HG03097 (cell line): ENCODE data around the gene ANXA9.
A peak's percentile ranks its signal among the peaks of the same experiment; 100 is the strongest.

Source experiments
- ATAC-seq: cut with Tn5 transposase; IDR thresholded peaks from one replicate; pipeline ENCODE4 v1.9.1; 2021; ENCODE audit not compliant: unreplicated experiment, low FRiP score

The ANXA9 gene

DNA sequence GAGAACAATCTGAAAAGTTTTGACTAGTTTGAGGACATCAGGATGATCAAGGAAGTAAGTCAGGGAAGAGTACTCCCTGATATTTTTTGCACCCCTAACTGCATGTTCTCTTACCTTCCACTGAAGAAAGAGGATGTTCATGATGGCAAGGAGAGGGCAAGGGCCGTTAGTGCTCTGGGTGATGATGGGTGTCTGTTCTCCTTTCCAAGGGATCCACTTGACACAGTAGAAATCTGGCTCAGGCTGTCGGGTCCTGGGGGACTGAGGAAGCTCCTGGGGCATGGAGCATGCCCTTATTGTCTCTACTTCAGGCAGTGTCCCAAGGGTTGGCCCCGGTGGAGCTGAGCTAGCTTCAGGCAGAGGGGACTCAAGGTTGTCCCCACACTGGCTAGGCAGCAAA, 20.0 kb downstream of the ANXA9 start:
- no peak for ATAC-seq

DNA sequence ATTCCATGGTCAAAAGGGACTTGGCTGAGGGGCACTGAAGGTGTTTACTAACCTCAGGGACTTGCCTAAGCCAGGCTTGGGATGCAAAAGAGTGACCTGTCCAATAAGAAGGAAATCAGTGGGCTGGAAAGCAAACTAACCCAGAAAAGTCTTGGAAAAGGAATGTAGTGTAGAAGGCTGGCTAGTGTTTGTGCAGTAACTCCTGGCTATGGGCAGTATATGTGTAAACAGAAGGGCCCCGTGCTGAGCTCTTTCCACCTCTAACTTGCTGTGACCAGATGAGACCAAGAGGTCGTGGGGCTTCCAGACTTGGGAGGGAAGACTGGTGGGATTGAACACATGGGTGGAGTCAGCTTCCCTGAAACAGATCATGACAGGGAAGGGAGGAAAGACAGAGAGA, 20.5 kb downstream of the ANXA9 start:
- ATAC-seq, result no peak

DNA sequence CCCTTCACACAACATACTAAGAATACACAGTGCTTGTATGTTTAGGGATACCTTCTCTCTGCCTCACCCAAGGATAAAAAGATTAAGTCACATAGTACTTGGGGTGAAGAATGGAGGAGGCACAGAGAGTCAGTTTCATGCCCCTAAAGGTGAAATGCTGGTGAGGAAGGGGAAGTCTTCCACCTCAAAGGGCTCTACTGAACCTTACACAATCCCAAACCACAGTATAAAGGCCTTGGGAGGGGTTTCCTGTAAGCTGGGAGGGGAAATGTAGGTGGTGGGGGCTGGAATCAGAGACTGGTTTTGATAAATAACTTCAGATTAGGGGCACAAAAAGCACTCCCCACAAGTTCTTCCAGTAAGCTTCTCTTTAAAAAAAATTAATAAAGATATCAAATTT, 21.1 kb downstream of the ANXA9 start:
- ATAC-seq, result no peak

DNA sequence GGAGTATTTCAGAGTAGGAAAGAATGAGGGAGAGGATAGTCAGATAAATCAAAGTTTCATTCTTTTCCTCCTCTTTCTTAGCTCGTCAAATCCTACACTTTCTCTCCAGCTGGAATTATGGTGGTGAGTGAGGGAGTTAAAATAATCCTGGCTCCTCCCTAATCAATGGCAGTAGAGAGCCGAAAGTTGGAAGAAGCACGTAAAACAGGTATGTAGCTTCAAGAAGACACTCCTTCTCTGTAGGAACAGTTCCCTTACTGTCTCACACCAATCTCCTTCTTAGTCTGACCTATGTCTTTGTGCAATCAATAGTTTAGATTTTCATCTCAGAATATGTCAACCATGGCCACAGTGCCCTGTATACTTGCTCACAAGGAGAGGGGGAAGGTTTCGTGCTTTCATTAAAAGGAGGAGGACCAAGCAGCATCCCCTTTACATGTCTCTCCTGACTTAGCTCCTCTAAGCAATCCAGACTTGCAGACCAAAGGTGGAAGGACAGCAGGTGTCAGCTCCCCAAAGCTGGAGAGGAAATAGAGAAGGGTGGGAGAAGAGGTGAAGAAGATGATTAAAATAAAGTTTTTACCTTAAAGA, 23.7 kb downstream of the ANXA9 start:
- ATAC-seq, result no peak

DNA sequence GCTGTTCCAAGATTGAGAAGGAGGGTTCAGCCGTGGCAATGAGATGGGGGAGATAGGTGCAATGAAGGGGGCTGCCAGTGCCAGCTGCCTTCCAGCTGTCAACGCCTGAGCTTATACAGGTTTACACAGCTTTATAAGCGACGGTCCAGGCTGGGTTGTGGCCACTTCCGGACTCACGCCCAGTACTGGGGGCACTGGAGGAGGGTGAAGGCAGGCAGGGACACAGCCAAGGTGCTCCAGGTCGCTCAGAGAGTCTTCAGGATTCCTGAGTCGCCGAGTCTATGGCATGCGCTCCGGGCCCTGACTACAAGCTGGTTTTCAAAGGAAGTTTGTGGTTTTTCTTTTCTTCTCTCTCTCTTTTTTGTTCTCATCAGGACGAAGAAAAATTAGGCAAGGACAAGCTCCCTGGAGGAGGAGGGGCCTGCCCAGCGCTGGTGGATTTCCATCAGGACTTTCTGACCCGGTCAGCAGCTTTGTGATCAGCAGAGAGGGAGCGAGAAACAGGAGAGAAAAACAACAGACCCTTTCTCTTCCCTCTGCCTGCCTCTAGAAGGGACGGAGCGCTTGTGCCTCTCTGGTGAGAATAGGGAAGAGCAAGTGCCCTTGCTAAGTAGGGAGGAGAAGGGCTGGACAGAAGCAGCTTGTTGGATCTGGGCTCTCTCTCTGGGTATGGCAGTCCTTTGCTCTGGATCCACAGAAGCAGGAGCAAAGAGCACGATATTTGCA, 24.4 kb downstream of the ANXA9 start, which contains the start of gene MINDY1:
Gene MINDY1, minus strand, starts transcription at position 576 of the 726 bp plus-strand sequence. CDS start 4,285 bp downstream, outside the sequence.
- no peak for ATAC-seq

DNA sequence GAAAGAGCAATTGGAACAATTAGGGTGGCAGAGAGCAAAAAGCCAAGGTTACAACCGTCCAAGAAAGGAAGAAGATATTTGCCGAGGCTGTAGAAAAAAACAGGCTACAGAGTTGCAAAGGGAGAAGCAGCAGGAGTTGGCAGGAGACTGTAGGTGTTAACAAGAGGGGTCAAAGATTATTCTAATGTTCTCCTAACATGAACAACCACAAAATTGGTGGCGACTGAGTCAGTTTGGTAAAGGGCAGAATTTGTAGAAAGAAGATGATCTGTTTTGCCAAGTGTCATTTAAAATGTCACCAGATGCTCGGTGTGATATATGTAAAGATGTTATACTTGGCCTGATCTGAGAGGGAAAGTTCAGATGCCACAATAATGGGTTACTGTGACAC, 25.8 kb downstream of the ANXA9 start:
- ATAC-seq, result no peak

DNA sequence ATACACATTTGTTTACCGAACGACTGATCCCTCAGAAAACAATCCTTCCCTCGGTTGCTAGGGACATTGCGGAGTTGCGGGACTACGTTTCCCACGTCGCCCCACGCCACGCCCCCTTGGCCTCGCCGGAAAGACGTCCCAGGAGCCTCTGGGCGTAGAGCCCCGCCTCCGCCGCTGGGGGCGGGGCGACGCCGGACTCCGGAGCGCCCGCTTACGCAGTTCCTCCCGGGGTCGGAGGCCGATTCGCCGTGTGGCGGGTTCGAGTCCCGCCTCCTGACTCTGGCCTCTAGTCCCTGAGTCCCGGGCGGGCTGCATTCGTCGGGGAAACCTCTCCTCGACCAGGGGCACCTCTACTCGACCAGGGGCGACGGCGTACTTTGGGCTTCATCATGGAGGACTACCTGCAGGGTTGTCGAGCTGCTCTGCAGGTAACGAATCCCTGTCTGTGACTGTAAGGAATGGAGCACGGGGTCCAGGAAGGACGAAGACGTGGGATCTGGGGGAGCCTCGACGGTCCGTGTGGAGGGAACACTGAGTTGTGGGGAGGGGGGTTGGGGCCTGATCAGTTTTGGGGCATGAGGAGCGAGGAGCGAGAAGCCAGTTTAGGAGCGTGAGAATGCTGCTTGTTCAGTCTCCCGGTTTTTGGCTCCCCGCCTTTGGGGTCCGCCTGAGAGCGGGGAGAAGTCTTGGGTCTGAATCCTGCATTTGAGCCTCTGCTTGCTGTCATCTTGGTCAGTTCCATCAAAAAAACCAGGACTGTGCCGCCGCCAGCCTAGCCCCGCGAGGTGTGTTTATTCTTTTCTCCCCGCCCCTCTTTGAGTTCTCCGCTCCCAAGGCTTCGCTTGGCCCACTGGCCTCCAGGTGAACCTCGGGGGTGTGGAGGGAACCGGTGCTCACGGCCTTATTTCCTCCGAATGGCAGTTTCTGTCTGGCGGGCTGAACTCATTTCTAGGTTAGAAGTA, 26.4 kb downstream of the ANXA9 start, which contains the start of gene PRUNE1:
Gene PRUNE1, plus strand, starts transcription at position 206 of the 962 bp plus-strand sequence. Its CDS starts 184 bp downstream, at position 390.
- peak; percentile 75 for ATAC-seq

DNA sequence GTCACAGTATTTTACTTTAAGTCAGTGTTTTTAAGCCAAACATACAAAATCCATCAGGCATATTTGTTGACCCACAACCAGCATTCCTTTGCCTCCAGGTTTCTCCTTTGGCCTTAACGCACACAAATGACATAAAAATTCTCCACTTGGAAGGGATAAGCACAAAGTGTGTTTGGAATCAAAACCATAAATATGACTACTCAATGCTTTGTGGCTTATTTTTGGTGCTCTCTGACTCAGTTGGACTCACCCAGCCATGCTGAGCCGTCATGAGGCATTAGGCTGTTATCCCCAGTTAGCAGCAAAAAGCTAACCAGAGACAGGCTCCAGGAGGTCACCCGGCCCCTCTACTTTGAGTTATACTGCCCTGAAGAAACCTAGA, 27.1 kb downstream of the ANXA9 start:
- no peak for ATAC-seq

DNA sequence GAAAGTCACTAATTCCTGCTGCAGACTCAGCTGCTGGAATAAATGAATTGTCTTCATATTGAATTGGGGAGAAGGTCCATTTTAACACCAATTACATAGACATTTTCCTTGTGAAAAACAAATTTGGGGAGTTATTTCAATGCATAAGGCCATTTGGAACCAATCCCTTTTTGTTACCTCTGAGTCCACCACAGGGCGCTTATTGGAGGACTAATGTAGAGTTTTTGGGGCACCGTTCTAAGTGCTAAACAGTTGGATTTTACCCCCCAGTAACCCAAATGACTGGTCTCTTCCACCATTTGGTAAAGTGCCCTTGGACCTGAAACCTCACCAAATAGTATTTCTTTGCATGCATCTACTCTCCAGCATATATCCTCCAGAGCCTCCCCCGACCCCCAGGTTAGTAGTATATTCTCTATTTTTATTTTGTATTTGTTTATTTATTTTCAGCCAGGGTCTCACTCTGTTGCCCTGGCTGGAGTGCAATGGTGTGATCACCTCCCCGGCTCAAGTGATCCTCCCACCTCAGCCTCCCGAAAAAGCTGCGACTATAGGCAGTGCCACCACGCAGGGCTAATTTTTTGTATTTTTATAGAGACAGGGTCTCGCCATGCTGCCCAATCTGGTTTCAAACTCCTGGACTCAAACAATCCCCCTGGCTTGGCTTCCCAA, 27.7 kb downstream of the ANXA9 start:
- ATAC-seq, result no peak

DNA sequence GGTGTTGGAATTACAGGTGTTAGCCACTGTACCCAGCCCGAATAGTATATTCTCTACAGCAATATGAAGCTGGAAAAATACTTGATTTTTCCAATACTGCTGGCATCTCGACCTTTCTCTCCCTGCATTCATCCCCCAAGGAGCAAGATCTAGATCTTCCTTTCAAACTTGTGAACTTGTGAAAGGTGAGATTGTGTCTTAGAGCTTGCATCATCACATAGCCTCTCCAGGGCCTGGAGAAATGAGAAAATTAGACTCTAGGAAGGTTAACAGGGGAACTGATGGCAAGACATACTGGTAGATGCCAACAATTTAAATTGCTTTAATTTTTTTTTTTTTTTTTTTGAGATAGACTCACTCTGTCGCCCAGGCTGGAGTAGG, 28.2 kb downstream of the ANXA9 start:
- ATAC-seq, result no peak

DNA sequence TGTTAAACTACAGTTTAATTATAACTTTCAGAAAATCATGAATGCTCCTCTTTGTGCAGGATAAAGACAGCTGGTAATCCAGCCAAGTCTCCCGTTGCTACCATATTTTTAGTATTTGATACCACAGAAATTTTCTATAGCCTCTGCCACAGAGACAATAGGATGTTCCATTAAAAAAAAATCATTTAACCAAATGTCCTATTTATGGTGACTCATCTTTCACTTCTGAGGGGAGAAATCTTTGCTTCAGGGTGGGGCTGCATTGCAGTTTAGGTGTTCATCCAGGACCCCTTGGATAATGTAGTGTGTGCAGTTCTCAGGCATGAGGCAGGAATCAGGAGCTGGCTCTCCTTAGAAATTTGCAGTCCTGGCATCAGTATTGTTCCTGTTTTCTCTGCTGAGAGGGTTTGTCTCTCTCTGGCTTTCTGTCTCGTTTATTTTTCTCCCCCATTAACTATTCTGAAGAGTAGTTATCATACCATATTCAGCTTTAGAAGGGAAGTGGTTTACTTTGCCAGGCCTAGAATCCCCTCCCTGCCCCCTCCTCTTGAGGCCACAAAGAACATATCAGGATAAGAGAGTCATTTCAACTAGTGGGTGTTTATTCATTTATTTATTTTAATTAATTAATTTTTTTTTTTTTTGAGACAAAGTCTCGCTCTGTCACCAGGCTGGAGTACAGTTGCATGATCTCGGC, 29.2 kb downstream of the ANXA9 start:
- ATAC-seq, result no peak

DNA sequence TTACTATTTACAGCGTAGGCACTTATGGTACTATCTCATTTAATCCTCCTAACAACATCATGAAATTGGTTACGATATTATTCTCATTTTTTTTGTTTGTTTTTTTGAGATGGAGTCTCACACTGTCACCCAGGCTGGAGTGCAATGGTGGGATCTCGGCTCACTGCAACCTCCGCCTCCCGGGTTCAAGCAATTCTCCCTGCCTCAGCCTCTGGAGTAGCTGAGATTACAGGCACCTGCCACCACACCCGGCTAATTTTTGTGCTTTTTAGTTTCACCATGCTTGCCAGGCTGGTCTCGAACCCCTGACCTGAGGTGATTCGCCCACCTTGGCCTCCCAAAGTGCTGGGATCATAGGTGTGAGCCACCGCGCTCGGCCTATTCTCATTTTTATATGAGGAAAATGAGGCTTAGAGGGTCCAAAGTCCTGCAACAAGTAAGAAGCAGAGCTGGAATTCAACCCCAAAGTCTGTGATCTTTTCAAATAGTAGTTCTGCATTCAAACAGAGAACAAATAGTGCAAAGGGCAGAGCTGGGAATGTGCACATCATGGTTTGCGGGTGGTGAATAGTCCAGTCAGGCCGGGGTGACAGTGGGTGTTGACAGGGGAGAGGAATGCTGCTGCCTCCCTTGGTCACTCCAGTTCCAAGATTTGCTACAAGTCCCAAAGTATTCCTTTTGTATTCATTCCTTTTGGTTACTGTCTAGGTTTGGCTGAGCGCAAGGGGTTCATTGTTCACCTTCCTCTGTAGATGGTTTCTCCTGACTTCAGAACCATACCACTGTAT, 30.8 kb downstream of the ANXA9 start:
- no peak for ATAC-seq

DNA sequence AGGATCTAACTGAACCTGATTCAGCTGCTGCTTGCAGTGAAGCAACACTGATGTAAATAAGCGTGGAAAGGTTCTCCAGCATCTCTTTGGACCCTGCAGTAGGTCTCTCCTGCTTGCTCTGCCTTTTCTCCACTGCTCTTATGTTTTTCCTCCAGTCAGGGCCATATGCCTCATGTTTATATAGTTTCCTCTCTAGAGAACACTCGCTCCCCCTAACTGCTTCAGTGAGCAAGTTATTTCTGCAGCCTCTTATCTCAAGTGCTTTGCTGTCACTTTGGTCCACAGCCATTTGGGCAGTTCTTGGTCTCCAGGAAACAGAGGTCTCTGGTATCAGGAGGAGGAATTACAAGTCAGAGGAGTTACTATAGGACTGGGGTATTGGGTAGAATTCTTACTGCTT, 31.4 kb downstream of the ANXA9 start:
- no peak for ATAC-seq

DNA sequence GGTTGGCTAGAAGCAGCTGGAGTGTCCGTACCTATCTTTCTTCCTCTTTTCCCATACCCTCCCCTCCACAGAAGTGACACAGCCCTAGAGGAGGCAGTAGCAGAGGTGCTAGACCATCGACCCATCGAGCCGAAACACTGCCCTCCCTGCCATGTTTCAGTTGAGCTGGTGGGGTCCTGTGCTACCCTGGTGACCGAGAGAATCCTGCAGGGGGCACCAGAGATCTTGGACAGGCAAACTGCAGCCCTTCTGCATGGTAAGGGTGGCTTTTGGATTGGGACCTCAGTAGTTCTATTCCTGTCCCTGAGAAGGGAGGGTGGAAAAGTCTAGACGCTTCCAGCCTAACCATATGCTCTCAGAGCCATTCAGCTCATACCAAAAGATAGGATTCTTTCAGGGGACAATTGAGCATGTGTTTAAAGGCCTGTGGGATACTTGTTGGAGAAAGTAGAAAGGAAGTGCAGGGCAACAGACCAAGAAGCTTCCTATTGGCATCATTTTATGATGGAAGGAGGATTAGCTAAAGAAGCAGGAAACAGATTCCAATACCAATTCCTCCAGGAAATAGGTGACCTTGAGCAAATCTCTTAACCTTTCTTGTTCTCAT, 42.6 kb downstream of the ANXA9 start:
- ATAC-seq, result no peak

DNA sequence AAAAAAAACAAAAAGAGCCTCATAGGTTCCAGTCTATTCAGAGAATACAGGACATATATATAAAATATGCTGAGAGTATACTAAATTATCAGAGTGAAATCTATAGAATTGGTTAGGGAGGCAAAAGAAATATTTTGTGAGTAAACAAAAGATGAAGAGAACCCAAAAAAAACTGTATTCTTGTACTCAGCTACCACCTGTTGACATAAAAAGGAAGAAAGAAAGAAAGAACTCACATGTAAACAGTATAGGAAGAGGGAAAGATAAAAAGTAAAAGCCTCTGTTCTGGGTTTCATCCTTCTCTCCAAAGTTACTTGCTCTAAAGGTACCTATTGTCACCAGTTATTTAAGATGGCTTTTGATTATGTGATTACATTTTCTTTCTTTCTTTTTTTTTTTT, 44.4 kb downstream of the ANXA9 start:
- no peak for ATAC-seq

DNA sequence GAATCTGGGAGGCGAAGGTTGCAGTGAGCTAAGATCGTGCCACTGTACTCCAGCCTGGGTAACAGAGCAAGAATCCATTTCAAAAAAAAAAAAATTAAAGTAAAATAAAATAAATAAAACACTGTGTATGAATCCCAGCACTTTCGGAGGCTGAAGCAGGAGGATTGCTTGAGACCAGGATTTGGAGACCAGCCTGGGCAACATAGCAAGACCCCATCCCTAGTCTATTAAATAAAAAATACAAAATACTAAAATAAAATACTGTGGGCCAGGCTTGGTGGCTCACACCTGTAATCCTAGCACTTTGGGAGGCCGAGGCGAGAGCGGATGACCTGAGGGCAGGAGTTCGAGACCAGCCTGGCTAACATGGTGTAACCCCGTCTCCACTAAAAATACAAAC, 50.1 kb downstream of the ANXA9 start:
- ATAC-seq, result no peak

DNA sequence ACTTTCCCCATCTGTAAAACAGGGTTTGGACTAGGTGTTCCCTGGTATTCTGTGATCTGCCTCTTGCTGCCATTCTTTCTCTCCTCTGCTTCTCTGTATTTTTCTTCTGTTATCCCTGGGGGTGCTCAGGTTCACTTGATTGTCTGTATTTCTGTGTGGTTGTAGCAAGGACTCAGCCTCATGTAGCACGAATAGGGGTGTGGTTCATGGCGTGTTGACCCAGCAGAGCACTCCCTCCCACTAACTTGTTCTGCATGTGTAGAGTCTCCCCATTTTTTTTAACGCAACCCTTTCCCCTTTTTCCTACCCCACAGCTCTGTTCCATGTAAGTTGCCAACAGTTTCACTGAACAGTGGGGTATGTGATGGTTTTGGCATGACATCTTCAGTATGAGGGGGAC, 53.1 kb downstream of the ANXA9 start:
- no peak for ATAC-seq

DNA sequence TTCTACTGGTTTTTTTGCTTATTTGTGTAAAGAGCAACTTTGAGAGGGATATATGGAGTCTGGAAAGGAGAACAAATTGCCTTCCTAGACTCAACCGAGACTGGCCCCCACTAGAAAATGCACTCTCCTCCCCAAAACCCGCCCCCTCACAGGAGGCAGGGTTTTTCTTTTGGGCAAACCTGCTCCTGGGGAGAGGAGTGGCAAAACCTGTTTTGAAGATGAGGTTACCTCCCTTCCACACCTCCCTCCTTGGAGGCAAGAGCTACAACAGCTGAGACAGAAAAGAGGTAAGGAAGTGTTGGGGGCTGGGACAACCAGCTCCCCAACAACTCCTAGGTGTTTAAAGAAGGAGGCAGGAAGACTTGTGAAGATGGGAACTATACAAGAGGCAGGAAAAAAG, 54.3 kb downstream of the ANXA9 start, which contains the start of gene BNIPL:
Gene BNIPL, plus strand, starts transcription at position 231 of the 400 bp plus-strand sequence. Its CDS starts 140 bp downstream, at position 371.
- ATAC-seq, result no peak

DNA sequence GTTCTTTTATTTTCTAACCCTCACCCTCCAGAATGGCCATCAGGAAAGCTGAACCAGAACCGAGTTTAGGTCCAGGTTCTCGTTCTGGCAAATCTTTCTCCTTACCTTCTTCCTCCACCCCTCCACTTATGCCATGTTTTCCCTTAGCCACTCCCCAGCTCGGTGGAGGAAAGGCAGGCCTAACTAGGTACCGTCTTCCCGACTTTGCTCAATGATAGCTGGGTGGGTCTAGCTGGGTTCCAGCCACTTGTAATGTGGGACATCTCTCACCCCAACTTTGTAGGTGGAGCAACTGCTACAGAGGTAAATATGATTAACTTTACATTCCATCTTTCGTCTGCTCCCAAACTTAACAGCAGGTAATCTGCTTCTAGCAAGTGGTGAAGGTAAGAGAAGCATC, 54.9 kb downstream of the ANXA9 start:
- no peak for ATAC-seq
